K562 (cell line): ENCODE measurements around the gene AURKB. TPM values are rescaled to one million over a fixed set of nuclear protein-coding genes. Genes with fewer than 3 reads are reported as not detected.

Source experiments
- ATAC-seq: fragments of 200-7000 bp; cut with Tn5 transposase; 3 replicates; pipeline ENCODE4 v1.9.1; 2020; ENCODE audit warnings: moderate library complexity
- BruUV-seq: library from RNA; stranded (reverse); fragments of 400-500 nt; replicated peaks from 2 replicates; lab custom pipeline; 2021; lab: Mats Ljungman, UMichigan
- CTCF ChIA-PET: fragments of 300-600 bp; formaldehyde crosslinking; extraction: SDS; loops from one replicate; lab custom pipeline; 2021; ENCODE audit warnings: low intra/inter-chr PET ratio; lab: Yijun Ruan, JAX
- POLR2A ChIA-PET: fragments of 300-600, 350-650 bp; sonication (Branson Sonifier 250); formaldehyde crosslinking; extraction: SDS; loops from one replicate; lab custom pipeline; 2021; ENCODE audit warnings: antibody characterized with exemption, inconsistent platforms; lab: Yijun Ruan, JAX
- DNase-seq, 4 experiments: peaks; one replicate each; pipeline versions ENCODE4 v3.0.0 to v3.0.0-alpha.2; 2011 to 2018; ENCODE audit warnings: low spot score in 3 of 4, mixed read lengths in 3 of 4; ENCODE audit errors: extremely low read depth in 1 of 4
- FAIRE-seq: peaks from 2 replicates; lab custom pipeline; 2011; peaks lifted over from hg19 to GRCh38; lab: Jason Lieb, UNC
- H2AFZ ChIP-seq: 2 replicates; pipeline ENCODE4 v1.6.0; 2011; ENCODE audit warnings: low read depth, low read length, control low read depth, inconsistent platforms
- H3K27ac ChIP-seq: fragments of 200-600 bp; 3 replicates; pipeline ENCODE4 v1.8.0; 2011; ENCODE audit warnings: low read depth, mild to moderate bottlenecking, control low read depth, inconsistent platforms, low read length, moderate library complexity, mixed read lengths; ENCODE audit errors: extremely low read depth
- H3K27me3 ChIP-seq, 2 experiments: fragments of 300-600 bp in 1 of 2; 2 replicates in 1 of 2; 3 replicates in 1 of 2; pipeline versions ENCODE4 v1.6.0 to v1.8.0; 2011; ENCODE audit warnings: inconsistent platforms in 2 of 2, low read length in 2 of 2, mild to moderate bottlenecking in 1 of 2, mixed read lengths in 1 of 2, moderate library complexity in 1 of 2; ENCODE audit not compliant: control insufficient read depth in 2 of 2, insufficient read depth in 2 of 2
- H3K36me3 ChIP-seq: fragments of 300-600 bp; 3 replicates; pipeline ENCODE4 v1.8.0; 2011; ENCODE audit warnings: mild to moderate bottlenecking, low read length, inconsistent platforms; ENCODE audit not compliant: control insufficient read depth, insufficient read depth
- H3K4me1 ChIP-seq, 2 experiments: fragments of 200-600 bp in 1 of 2; replicated peaks in 1 of 2; 2 replicates in 1 of 2; 3 replicates in 1 of 2; pipeline versions ENCODE4 v1.5.1 to v1.8.0; 2011; ENCODE audit warnings: inconsistent platforms in 2 of 2, low read length in 2 of 2, mild to moderate bottlenecking in 1 of 2, mixed read lengths in 1 of 2, moderate library complexity in 1 of 2; ENCODE audit not compliant: control insufficient read depth in 2 of 2, insufficient read depth in 2 of 2
- H3K4me2 ChIP-seq: 2 replicates; pipeline ENCODE4 v1.6.1; 2011; ENCODE audit warnings: low read length, control low read depth, inconsistent platforms, mixed read lengths; ENCODE audit not compliant: insufficient read depth
- H3K4me3 ChIP-seq: fragments of 200-600 bp; sonication (generic), shearing (Covaris generic); 2 replicates; pipeline ENCODE4 v1.5.1; 2016; ENCODE audit warnings: control low read depth, inconsistent platforms
- H3K79me2 ChIP-seq: fragments of 200-600 bp; 3 replicates; pipeline ENCODE4 v1.8.0; 2011; ENCODE audit warnings: low read length, inconsistent platforms; ENCODE audit not compliant: control insufficient read depth, insufficient read depth
- H3K9ac ChIP-seq, 2 experiments: 2 replicates each; pipeline versions ENCODE4 v1.6.0 to v1.6.1; 2011; ENCODE audit warnings: low read depth in 2 of 2, low read length in 2 of 2, control low read depth in 1 of 2, inconsistent platforms in 1 of 2, mild to moderate bottlenecking in 1 of 2, mixed read lengths in 1 of 2; ENCODE audit not compliant: insufficient read depth in 1 of 2
- H3K9me1 ChIP-seq: one replicate; pipeline ENCODE4 v1.6.0; 2011; ENCODE audit warnings: inconsistent platforms, mild to moderate bottlenecking, low read length, moderate library complexity; ENCODE audit not compliant: control insufficient read depth, insufficient read depth
- H3K9me3 ChIP-seq: replicated peaks from 2 replicates; pipeline ENCODE4 v1.5.1; 2011; ENCODE audit warnings: low read depth, low read length, inconsistent platforms; ENCODE audit not compliant: control insufficient read depth, insufficient read depth
- H4K20me1 ChIP-seq: replicated peaks from 2 replicates; pipeline ENCODE4 v1.6.1; 2011; ENCODE audit warnings: low read length, inconsistent platforms, mixed read lengths; ENCODE audit not compliant: control insufficient read depth, insufficient read depth
- DMBX1 ChIP-seq: fragments of 250-450 bp; sonication (Bioruptor Pico); IDR thresholded peaks from 2 replicates; pipeline ENCODE4 v1.8.0; 2022; ENCODE audit warnings: inconsistent platforms, mild to moderate bottlenecking, moderate library complexity, borderline replicate concordance
- L3MBTL2 ChIP-seq: fragments of 450-650 bp; IDR thresholded peaks from 2 replicates; pipeline ENCODE4 v1.6.1; 2016; ENCODE audit warnings: mild to moderate bottlenecking, moderate library complexity
- MXI1 ChIP-seq: IDR thresholded peaks from 2 replicates; pipeline ENCODE4 v1.6.1; 2011; ENCODE audit warnings: low read depth, mild to moderate bottlenecking, improper control_type of control experiment, low read length
- POLR2H ChIP-seq: IDR thresholded peaks from 2 replicates; pipeline ENCODE4 v1.6.1; 2016; ENCODE audit warnings: missing genetic modification characterization, low read depth, mild to moderate bottlenecking, control low read depth, missing compliant biosample characterization, moderate library complexity
- STAT5B ChIP-seq: fragments of 250-450 bp; sonication (Bioruptor Pico); IDR thresholded peaks from 2 replicates; pipeline ENCODE4 v1.8.0; 2021; ENCODE audit warnings: mild to moderate bottlenecking, inconsistent platforms
- WGBS: fragments of 100-300 bp; shearing (Covaris generic); methylation state at CpG from one replicate; pipeline ENCODE4 v1.1.6; 2016; ENCODE audit warnings: low coverage, mixed read lengths; ENCODE audit not compliant: insufficient coverage; ENCODE audit errors: missing lambda C conversion rate; 5-methylcytosine and 5-hydroxymethylcytosine counted together
- in situ Hi-C: fragments of 300-500 bp; cut with MboI; formaldehyde crosslinking; loops from 4 replicates; pipeline ENCODE4 v1.15.0; 2018; ENCODE audit warnings: inconsistent platforms, mixed read lengths
- intact Hi-C: fragments of 100-400 bp; cut with micrococcal nuclease; formaldehyde crosslinking; loops from 2 replicates; pipeline ENCODE4 v1.14.2; 2022
- polyA plus RNA-seq, 8 experiments: library from polyadenylated mRNA; depleted of rRNA in 4 of 8; stranded (reverse) in 5 of 8; unstranded in 3 of 8; fragments of >200 nt; fragmentation: Nextera tagmentation in 2 of 8; fragmentation: Illumina TruSeq in 1 of 8; extraction: Ambion mirVana in 2 of 8; extraction: Trizol in 1 of 8; gene quantifications; 2 replicates each; pipeline versions ENCODE4 v1.2.1 to v1.2.3, GENCODE V29; 2011 to 2014; ENCODE audit warnings: inconsistent platforms in 1 of 8, missing spikeins in 1 of 8
- total RNA-seq, 7 experiments: library from RNA; depleted of rRNA in 6 of 7; stranded (reverse); fragments of >200 nt in 6 of 7; fragmentation: Illumina TruSeq in 2 of 7; extraction: Trizol in 2 of 7; gene quantifications; 2 replicates each; pipeline versions ENCODE4 v1.2.1 to v1.2.3, GENCODE V29; 2011 to 2021; ENCODE audit warnings: low replicate concordance in 1 of 7
- TF ChIP-seq, protein P1 (sequence below): sonication (generic); formaldehyde crosslinking; IDR thresholded peaks from 2 replicates; pipeline ENCODE4 v1.8.0; 2022; ENCODE audit warnings: mild to moderate bottlenecking, low read depth, missing genetic modification reagents
- TF ChIP-seq, protein P2 (sequence below), 2 experiments: fragments of 250-450 bp in 1 of 2; fragments of 450-650 bp in 1 of 2; sonication (Bioruptor Pico) in 1 of 2; IDR thresholded peaks; 2 replicates each; pipeline versions ENCODE4 v1.6.1 to v1.8.0; 2016 to 2021; ENCODE audit warnings: mild to moderate bottlenecking in 2 of 2, moderate library complexity in 2 of 2, missing compliant biosample characterization in 1 of 2, missing genetic modification characterization in 1 of 2

AURKB gene
- total and polyA plus RNA-seq, 9 of the 15 experiments (the other 6 are each of a cell fraction or from before 2014, with no cell fraction given), result 27.2 to 114 (median 74.8) TPM

GRCh38 chr17:8235676-8236075 lies 25.3 kb upstream of the AURKB start:
- Histone ChIP-seq H3K36me3 (peaks cover 90% of the 10 kb centered on the region; the same call in 2 of the 3 replicates), H3K27me3 (no peaks in the 10 kb centered on the region), H3K9ac (no peak overlapping the region), H3K79me2 (no peaks in the 10 kb centered on the region), H3K4me3 (no peak overlapping the region), H3K9me3 (no peaks in the 10 kb centered on the region)
- POLR2A ChIA-PET, result interaction anchor here (1.2 to 1.9 kb wide), 3 partner anchors 9 to 25 kb away, joined by 3 to 10 read pairs (median 7); partner anchors contain the start of gene AURKB
- intact Hi-C loops, result no loop called here
- no peak for ATAC-seq
- 97% methylated on average over 7 of the region's 7 CpGs for WGBS
- TF ChIP-seq, protein P1, sequence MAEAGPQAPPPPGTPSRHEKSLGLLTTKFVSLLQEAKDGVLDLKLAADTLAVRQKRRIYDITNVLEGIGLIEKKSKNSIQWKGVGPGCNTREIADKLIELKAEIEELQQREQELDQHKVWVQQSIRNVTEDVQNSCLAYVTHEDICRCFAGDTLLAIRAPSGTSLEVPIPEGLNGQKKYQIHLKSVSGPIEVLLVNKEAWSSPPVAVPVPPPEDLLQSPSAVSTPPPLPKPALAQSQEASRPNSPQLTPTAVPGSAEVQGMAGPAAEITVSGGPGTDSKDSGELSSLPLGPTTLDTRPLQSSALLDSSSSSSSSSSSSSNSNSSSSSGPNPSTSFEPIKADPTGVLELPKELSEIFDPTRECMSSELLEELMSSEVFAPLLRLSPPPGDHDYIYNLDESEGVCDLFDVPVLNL (CRISPR knock-in tag), result no peak
- TF ChIP-seq POLR2H (no peak), STAT5B (CRISPR knock-in tag) (no peak), L3MBTL2 (no peak), MXI1 (no peak), DMBX1 (CRISPR knock-in tag) (no peak)
- TF ChIP-seq, protein P2, sequence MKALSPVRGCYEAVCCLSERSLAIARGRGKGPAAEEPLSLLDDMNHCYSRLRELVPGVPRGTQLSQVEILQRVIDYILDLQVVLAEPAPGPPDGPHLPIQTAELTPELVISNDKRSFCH (CRISPR knock-in tag; IDR thresholded peaks at IDR 0.05), result no peak
- TF ChIP-seq, protein P2 (tag; IDR thresholded peaks at IDR 0.05), result no peak
- TF ChIP-seq, all 486 proteins: peak for 0
- no peaks in the 10 kb centered on the region for H4K20me1 ChIP-seq
- DNase-seq (no peak), FAIRE-seq (no peak)
- no peak overlapping the region for H3K27ac ChIP-seq
- H2AFZ ChIP-seq, result no peak overlapping the region
- no peak overlapping the region for H3K4me2 ChIP-seq
- BruUV-seq, result no TSS peak
- no peaks in the 10 kb centered on the region for H3K9me1 ChIP-seq
- peaks cover 5 to 6% of the 10 kb centered on the region in 2 experiments; a peak in 3 of 5 replicates for H3K4me1 ChIP-seq
- in situ Hi-C loops, result no loop called here
- CTCF ChIA-PET, result no interaction called here
